B cell (primary cell): ENCODE data around the gene OR52I1. TPM values are rescaled to one million over a fixed set of nuclear protein-coding genes. Genes with fewer than 3 reads are reported as not detected.

Experiments used
- ATAC-seq: fragments of 200-7000 bp; cut with Tn5 transposase; one replicate; pipeline ENCODE4 v1.10.0; 2021; ENCODE audit warnings: low read depth, mild to moderate bottlenecking, moderate number of reproducible peaks, moderate library complexity
- CTCF ChIA-PET: fragments of 350-600 bp; sonication (Branson Sonifier 250); formaldehyde crosslinking; loops from one replicate; lab custom pipeline; 2021; ENCODE audit warnings: antibody characterized with exemption, inconsistent platforms; lab: Charles Lee
- POLR2A ChIA-PET: fragments of 350-600 bp; sonication (Branson Sonifier 250); formaldehyde crosslinking; loops from one replicate; lab custom pipeline; 2021; ENCODE audit warnings: antibody characterized with exemption; lab: Charles Lee
- DNase-seq: peaks from one replicate; pipeline ENCODE4 v3.0.0; 2013
- H2AFZ ChIP-seq: 2 replicates; pipeline ENCODE4 v1.6.1; 2012; ENCODE audit warnings: mild to moderate bottlenecking, low read depth, low read length; ENCODE audit not compliant: insufficient read depth, poor library complexity, severe bottlenecking
- H3K27ac ChIP-seq, 2 donors: 1 replicate in 1 of 2; 2 replicates in 1 of 2; pipeline ENCODE4 v1.5.1; 2012 to 2013; ENCODE audit warnings: low read length in 2 of 2, mild to moderate bottlenecking in 2 of 2, moderate library complexity in 1 of 2
- H3K27me3 ChIP-seq, 4 experiments: fragments of 200-600 bp in 1 of 4; sonication (generic) in 1 of 4; replicated peaks in 1 of 4; 1 replicate in 2 of 4; 2 replicates in 2 of 4; pipeline versions ENCODE4 v1.6.1 to v1.7.0; 2013 to 2016; ENCODE audit warnings: low read length in 3 of 4, mild to moderate bottlenecking in 2 of 4, mixed read lengths in 1 of 4, moderate library complexity in 1 of 4; ENCODE audit not compliant: insufficient read depth in 4 of 4, control insufficient read depth in 3 of 4; ENCODE audit errors: control extremely low read depth in 1 of 4
- H3K36me3 ChIP-seq, 2 experiments: replicated peaks in 1 of 2; 1 replicate in 1 of 2; 2 replicates in 1 of 2; pipeline versions ENCODE4 v1.6.1 to v1.7.1; 2013; ENCODE audit warnings: low read length in 1 of 2; ENCODE audit not compliant: insufficient read depth in 2 of 2, control insufficient read depth in 1 of 2; ENCODE audit errors: control extremely low read depth in 1 of 2, extremely low read depth in 1 of 2
- H3K4me1 ChIP-seq, 2 donors: fragments of 200-600 bp in 1 of 2; sonication (generic) in 1 of 2; 1 replicate in 1 of 2; 2 replicates in 1 of 2; pipeline versions ENCODE4 v1.5.1 to v1.6.1; 2013 to 2017; ENCODE audit warnings: low read length in 2 of 2; ENCODE audit not compliant: control insufficient read depth in 2 of 2, insufficient read depth in 2 of 2
- H3K4me2 ChIP-seq: replicated peaks from 2 replicates; pipeline ENCODE3; 2012; ENCODE audit warnings: mild to moderate bottlenecking, low read depth, low read length; ENCODE audit not compliant: poor library complexity, severe bottlenecking
- H3K4me3 ChIP-seq, 5 experiments: fragments of 200-600 bp in 1 of 5; sonication (generic) in 1 of 5; 1 replicate in 3 of 5; 2 replicates in 2 of 5; pipeline versions ENCODE4 v1.5.1 to v1.7.0; 2011 to 2016; ENCODE audit warnings: low read length in 4 of 5, mild to moderate bottlenecking in 4 of 5, low read depth in 2 of 5, control low read depth in 1 of 5, moderate library complexity in 1 of 5; ENCODE audit not compliant: insufficient read depth in 1 of 5; ENCODE audit errors: control extremely low read depth in 1 of 5, extremely low read depth in 1 of 5
- H3K79me2 ChIP-seq: fragments of 200-600 bp; sonication (generic); one replicate; pipeline ENCODE4 v1.6.0; 2016; ENCODE audit warnings: low read length; ENCODE audit not compliant: control insufficient read depth, insufficient read depth
- H3K9ac ChIP-seq: fragments of 200-600 bp; sonication (generic); 2 replicates; pipeline ENCODE4 v1.6.1; 2017; ENCODE audit warnings: mild to moderate bottlenecking, low read length, moderate library complexity
- H3K9me3 ChIP-seq, 3 donors: one replicate each; pipeline versions ENCODE4 v1.6.1 to v1.7.1; 2013; ENCODE audit warnings: low read length in 2 of 3; ENCODE audit not compliant: control insufficient read depth in 2 of 3, insufficient read depth in 1 of 3; ENCODE audit errors: control extremely low read depth in 1 of 3
- H4K20me1 ChIP-seq: 2 replicates; pipeline ENCODE4 v1.6.0; 2012; ENCODE audit warnings: mild to moderate bottlenecking, low read length; ENCODE audit not compliant: insufficient read depth, control insufficient read depth, poor library complexity, severe bottlenecking
- H3K27ac Mint-ChIP-seq: one replicate; pipeline ENCODE4 v1.8.0; 2021; ENCODE audit warnings: mixed read lengths
- H3K27me3 Mint-ChIP-seq: one replicate; pipeline ENCODE4 v1.8.0; 2021; ENCODE audit warnings: mixed read lengths
- H3K4me1 Mint-ChIP-seq: one replicate; pipeline ENCODE4 v1.8.0; 2021; ENCODE audit warnings: mixed read lengths
- H3K4me3 Mint-ChIP-seq: one replicate; pipeline ENCODE4 v1.8.0; 2021; ENCODE audit warnings: mixed read lengths
- H3K9me3 Mint-ChIP-seq: one replicate; pipeline ENCODE4 v1.8.0; 2022; ENCODE audit warnings: mixed read lengths; ENCODE audit not compliant: insufficient read depth
- CTCF ChIP-seq: fragments of 200-600 bp; IDR thresholded peaks from one replicate; pipeline ENCODE4 v1.8.0; 2022; ENCODE audit warnings: antibody characterized with exemption, mild to moderate bottlenecking
- EZH2 ChIP-seq: IDR thresholded peaks from 2 replicates; pipeline ENCODE4 v1.6.1; 2012; ENCODE audit warnings: borderline replicate concordance, low read depth, mild to moderate bottlenecking, moderate library complexity, low read length; ENCODE audit not compliant: insufficient read depth, poor library complexity, severe bottlenecking
- WGBS: methylation state at CpG from one replicate; pipeline ENCODE4 v1.1.5; 2013; ENCODE audit warnings: missing lambda C conversion rate; ENCODE audit not compliant: insufficient coverage; 5-methylcytosine and 5-hydroxymethylcytosine counted together
- intact Hi-C: fragments of 100-400 bp; cut with micrococcal nuclease; formaldehyde crosslinking; loops from one replicate; pipeline ENCODE4 v1.10.0; 2022
- polyA plus RNA-seq: library from polyadenylated mRNA; depleted of rRNA; stranded (reverse); fragments of >200 nt; gene quantifications from 2 replicates; pipeline ENCODE4 v1.2.3, GENCODE V29; 2012
- total RNA-seq, 2 donors: library from RNA; stranded (reverse); fragments of 120-200 nt in 1 of 2; gene quantifications; 1 replicate in 1 of 2; 2 replicates in 1 of 2; pipeline versions ENCODE4 v1.2.3 to v1.2.4, GENCODE V29; 2013 to 2022

Gene OR52I1
- total and polyA plus RNA-seq, 2 donors (not counting 1 experiment from before 2014, with no cell fraction given): not detected

- intact Hi-C loops: no loop called here
- H3K4me3 ChIP-seq: no peak overlapping the region
- H3K4me1 ChIP-seq: no peaks in the 10 kb centered on the region
- peaks cover 0 to 14% (median 6%) of the 10 kb centered on the region in 3 donors for H3K9me3 ChIP-seq
- TF ChIP-seq EZH2: no peak
- TF ChIP-seq CTCF: peak; percentile 69
- WGBS: 73% methylated on average over 8 of the region's 15 CpGs
- no peak overlapping the region for H2AFZ ChIP-seq
- no peaks in the 10 kb centered on the region for H3K36me3 ChIP-seq
- H3K27ac Mint-ChIP-seq: no peak overlapping the region
- H3K9ac ChIP-seq: no peak overlapping the region
- no peaks in the 10 kb centered on the region for H3K79me2 ChIP-seq
- CTCF ChIA-PET: interaction anchor here (2.3 kb wide), 1 partner anchor 11 kb away, joined by 24 read pairs; the partner anchor contains the start of gene OR51D1
- H3K4me2 ChIP-seq: no peak overlapping the region
- no peak overlapping the region for H3K4me3 Mint-ChIP-seq
- peaks cover 11% of the 10 kb centered on the region for H3K9me3 Mint-ChIP-seq
- H3K4me1 Mint-ChIP-seq: no peaks in the 10 kb centered on the region
- POLR2A ChIA-PET: no interaction called here
- ATAC-seq: no peak
- peak; percentile 46 for DNase-seq
- H3K27ac ChIP-seq: no peak overlapping the region
- peaks cover 0 to 10% (median 8%) of the 10 kb centered on the region in 4 experiments for H3K27me3 ChIP-seq
- peaks cover 51% of the 10 kb centered on the region for H3K27me3 Mint-ChIP-seq
- H4K20me1 ChIP-seq: no peaks in the 10 kb centered on the region
Observed at GRCh38 chr11:4626207-4627099, 32.6 kb downstream of the OR52I1 start.

GRCh38 chr11:4636136-4636535 is 42.3 kb downstream of the OR52I1 start:
- intact Hi-C loops: loop anchor here (2.0 to 5.0 kb wide), 2 partner anchors 1255 to 1716 kb away; no protein-coding TSS in a partner anchor
- CTCF ChIA-PET: interaction anchor here (0.5 to 3.1 kb wide), 19 partner anchors 9 to 1718 kb away, joined by 3 to 24 read pairs (median 6); partner anchors contain the start of gene TRIM68
- H3K4me1 Mint-ChIP-seq: no peaks in the 10 kb centered on the region
- Histone ChIP-seq H3K9ac (no peak overlapping the region), H3K4me2 (no peak overlapping the region), H4K20me1 (no peaks in the 10 kb centered on the region), H3K36me3 (no peaks in the 10 kb centered on the region), H3K27me3 (peaks cover 0 to 10% (median 5%) of the 10 kb centered on the region in 4 experiments), H2AFZ (no peak overlapping the region), H3K4me3 (no peak overlapping the region), H3K9me3 (peaks cover 0 to 5% (median 0%) of the 10 kb centered on the region in 3 donors), H3K4me1 (peaks cover 0 to 3% of the 10 kb centered on the region in 2 donors), H3K79me2 (no peaks in the 10 kb centered on the region), H3K27ac (no peak overlapping the region)
- H3K9me3 Mint-ChIP-seq: no peaks in the 10 kb centered on the region
- 97% methylated on average over 2 of the region's 2 CpGs for WGBS
- no peak for DNase-seq
- ATAC-seq: no peak
- H3K4me3 Mint-ChIP-seq: no peak overlapping the region
- POLR2A ChIA-PET: no interaction called here
- TF ChIP-seq CTCF (no peak), EZH2 (no peak)
- no peak overlapping the region for H3K27ac Mint-ChIP-seq
- H3K27me3 Mint-ChIP-seq: peaks cover 11% of the 10 kb centered on the region
